Fibroblast of the aortic adventitia (primary cell): Measurements from ENCODE around the gene ZHX3. TPM values are rescaled to one million over a fixed set of nuclear protein-coding genes. Genes with fewer than 3 reads are reported as not detected.

ENCODE experiments used
- DNase-seq: peaks from one replicate; pipeline ENCODE4 v3.0.0-alpha.2; 2010; ENCODE audit warnings: low read depth
- H3K4me3 ChIP-seq: 2 replicates; pipeline ENCODE4 v1.5.1; 2011; ENCODE audit warnings: low read depth, mild to moderate bottlenecking, control low read depth, low read length, moderate library complexity
- total RNA-seq: library from RNA; depleted of rRNA; stranded (reverse); fragments of >200 nt; gene quantifications from 2 replicates; pipeline ENCODE4 v1.2.3, GENCODE V29; 2012; ENCODE audit warnings: low replicate concordance
- TF ChIP-seq, protein P1 (sequence below): IDR thresholded peaks from 2 replicates; pipeline ENCODE4 v1.5.1; 2011; ENCODE audit warnings: mild to moderate bottlenecking, low read length, control low read depth, inconsistent platforms; ENCODE audit not compliant: insufficient read depth

ZHX3 gene
- total RNA-seq, 1 donor, result 47.2 TPM

DNA sequence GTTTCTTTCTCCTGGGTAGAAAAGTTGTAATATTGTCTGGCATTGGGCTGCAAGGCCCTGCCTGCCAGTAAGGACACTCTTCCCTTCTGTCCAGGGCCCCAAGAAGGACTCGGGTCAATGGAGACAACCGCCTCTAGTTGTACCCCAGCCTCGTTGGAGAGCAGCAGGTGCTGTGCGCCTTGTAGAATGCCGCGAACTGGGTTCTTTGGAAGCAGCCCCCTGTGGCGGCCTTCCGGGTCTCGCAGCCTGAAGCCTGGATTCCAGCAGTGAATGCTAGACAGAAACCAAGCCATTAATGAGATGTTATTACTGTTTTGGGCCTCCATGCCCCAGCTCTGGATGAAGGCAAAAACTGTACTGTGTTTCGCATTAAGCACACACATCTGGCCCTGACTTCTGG lies 143.2 kb downstream of the ZHX3 start:
- H3K4me3 ChIP-seq, result no peak overlapping the region
- TF ChIP-seq, protein P1, sequence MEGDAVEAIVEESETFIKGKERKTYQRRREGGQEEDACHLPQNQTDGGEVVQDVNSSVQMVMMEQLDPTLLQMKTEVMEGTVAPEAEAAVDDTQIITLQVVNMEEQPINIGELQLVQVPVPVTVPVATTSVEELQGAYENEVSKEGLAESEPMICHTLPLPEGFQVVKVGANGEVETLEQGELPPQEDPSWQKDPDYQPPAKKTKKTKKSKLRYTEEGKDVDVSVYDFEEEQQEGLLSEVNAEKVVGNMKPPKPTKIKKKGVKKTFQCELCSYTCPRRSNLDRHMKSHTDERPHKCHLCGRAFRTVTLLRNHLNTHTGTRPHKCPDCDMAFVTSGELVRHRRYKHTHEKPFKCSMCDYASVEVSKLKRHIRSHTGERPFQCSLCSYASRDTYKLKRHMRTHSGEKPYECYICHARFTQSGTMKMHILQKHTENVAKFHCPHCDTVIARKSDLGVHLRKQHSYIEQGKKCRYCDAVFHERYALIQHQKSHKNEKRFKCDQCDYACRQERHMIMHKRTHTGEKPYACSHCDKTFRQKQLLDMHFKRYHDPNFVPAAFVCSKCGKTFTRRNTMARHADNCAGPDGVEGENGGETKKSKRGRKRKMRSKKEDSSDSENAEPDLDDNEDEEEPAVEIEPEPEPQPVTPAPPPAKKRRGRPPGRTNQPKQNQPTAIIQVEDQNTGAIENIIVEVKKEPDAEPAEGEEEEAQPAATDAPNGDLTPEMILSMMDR, result no peak
- no peak for DNase-seq

DNA sequence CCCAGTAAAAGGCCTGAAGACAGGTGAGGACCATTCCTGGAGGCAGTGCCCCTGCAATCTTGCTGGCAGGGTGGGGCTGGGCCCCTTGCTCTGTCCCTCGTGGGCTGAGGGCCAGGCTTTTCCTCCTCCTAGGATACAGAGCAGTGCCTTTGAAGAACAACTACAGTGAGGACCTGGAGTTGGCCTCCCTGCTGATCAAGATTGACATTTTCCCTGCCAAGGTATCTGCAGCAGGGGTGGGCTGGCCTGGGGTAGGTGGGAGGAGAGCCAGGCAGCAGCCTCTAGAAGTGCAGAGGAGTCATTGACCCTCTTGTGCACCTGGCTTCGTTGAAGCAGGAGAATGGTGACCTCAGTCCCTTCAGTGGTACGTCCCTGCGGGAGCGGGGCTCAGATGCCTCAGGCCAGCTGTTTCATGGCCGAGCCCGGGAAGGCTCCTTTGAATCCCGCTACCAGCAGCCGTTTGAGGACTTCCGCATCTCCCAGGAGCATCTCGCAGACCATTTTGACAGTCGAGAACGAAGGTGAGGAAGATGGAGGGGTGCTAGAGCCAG lies 143.7 kb downstream of the ZHX3 start:
- H3K4me3 ChIP-seq, result no peak overlapping the region
- no peak for DNase-seq
- TF ChIP-seq, protein P1, result no peak

DNA sequence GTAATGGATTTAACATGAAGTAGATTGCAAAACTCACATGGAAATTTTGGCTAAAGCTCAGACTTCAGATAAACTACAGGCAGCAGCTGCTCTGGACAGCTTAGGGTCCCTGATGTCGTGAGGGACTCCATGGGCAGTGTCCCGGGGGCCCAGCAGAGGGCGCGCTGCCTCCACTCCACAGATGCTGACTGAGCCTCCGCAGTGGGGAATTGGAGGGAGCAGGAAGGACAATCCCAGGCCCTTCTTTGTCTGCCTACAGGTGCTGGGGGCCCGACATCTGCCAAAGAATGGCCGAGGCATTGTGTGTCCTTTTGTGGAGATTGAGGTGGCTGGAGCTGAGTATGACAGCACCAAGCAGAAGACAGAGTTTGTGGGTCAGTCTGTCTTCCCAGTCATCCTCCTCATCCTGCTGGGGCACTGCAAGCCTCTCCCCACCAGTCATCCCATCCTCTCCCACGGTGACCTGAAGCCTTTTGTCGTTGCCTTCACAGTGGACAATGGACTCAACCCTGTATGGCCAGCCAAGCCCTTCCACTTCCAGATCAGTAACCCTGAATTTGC lies 144.3 kb downstream of the ZHX3 start:
- H3K4me3 ChIP-seq, result no peak overlapping the region
- DNase-seq, result peak; percentile 87
- TF ChIP-seq, protein P1, result peak; percentile 98

DNA sequence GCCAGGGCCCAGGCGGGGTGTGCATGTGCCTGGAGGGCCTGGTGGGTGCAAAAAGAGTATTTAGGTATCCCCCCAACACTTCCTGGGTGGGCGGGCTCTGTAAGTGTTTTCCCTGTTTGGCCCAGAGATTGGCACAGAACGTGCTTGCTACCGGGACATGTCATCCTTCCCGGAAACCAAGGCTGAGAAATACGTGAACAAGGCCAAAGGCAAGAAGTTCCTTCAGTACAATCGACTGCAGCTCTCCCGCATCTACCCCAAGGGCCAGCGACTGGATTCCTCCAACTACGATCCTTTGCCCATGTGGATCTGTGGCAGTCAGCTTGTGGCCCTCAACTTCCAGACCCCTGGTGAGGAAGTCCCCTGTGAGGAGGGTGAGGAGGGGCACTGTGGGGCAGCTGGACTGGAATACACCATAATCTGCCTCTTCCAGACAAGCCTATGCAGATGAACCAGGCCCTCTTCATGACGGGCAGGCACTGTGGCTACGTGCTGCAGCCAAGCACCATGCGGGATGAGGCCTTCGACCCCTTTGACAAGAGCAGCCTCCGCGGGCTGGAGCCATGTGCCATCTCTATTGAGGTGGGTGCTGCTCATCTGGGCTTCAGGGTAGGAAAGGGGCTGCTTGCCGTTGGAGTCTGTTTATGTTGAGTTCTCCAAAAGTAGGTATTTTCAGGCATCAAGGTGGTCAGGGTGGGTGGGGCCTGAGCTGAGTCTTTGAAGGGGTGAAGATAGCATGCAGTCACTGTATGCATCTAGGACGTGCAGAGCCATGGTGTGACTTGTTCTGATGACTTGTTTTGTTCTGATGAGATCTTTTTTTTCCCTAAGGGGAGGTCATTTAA lies 145.0 kb downstream of the ZHX3 start:
- DNase-seq, result no peak
- no peak overlapping the region for H3K4me3 ChIP-seq
- TF ChIP-seq, protein P1, result no peak

DNA sequence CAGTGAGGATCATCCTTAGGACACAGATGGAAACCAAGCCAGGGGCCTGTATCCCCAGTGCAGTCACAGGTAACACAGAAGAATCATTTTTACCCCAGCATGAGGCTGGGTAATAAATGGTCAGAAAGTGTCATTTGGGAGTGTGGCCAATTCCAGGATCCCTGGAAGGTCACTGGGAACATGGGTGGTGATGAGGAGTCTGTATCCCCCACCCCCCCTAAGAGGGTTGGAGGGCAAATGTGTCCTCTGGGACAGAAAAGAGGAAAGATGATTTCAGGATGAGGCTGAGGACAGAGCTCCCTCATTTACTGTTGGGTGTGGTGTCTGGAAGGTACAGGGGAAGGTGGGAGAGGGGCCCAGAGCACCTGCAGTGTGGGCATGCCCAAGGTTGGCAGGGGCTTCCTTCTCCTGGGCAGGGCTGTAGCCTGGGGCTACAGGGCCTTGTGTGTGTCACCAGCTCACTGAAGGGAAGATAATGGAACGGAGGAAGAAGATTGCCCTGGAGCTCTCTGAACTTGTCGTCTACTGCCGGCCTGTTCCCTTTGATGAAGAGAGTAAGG lies 145.7 kb downstream of the ZHX3 start:
- TF ChIP-seq, protein P1, result no peak

DNA sequence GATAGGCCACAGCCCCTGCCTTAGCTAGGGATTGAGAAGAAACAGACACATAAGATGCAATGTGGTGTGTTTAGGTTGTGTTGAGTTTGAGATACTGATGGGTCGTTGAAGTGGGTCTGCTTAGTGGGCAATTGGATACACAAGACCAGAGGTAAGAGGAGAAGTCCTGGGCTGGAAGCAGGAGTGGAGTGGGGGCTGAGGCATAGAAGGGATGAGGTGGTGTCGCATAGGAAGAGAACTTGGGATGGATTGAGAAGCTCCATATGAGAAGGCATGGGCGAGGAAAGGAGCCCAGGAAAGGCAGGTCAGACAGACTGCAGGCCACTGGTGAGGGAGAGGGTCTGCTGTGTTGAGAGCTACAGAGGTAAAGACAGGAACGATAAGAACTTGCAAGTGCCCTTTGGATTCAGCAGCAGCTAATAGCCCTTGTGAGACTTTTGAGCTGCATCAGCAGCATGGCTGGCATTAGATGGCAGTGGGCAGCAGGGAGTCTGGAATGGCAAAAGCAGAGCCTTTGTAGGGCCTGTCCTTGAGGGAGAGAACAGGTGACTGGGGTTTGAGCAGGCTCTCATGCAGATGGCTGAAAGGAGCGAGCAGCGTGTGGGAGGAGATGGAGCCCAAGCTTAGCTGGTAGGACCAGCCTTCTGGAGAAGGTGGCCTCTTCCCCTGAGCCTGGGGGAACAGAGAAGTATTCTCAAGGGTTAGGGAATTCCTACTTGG lies 147.0 kb downstream of the ZHX3 start:
- DNase-seq, result no peak
- TF ChIP-seq, protein P1, result no peak
- H3K4me3 ChIP-seq, result no peak overlapping the region

More for the DNA sequence above, 145.7 kb downstream of the ZHX3 start:
- no peak for DNase-seq
- no peak overlapping the region for H3K4me3 ChIP-seq
